GM23248 (cell line): ENCODE data around the gene GADD45B.

ENCODE experiments used
- EZH2 ChIP-seq: fragments of 200-600 bp; sonication (generic); IDR thresholded peaks from 2 replicates; pipeline ENCODE4 v1.6.1; 2018; ENCODE audit warnings: antibody characterized with exemption, mild to moderate bottlenecking; ENCODE audit not compliant: insufficient read depth, poor library complexity, severe bottlenecking
- EZH2phosphoT487 ChIP-seq: fragments of 200-600 bp; sonication (generic); IDR thresholded peaks from 2 replicates; pipeline ENCODE4 v1.6.1; 2018; ENCODE audit warnings: antibody characterized with exemption, moderate library complexity, mild to moderate bottlenecking, low read depth; ENCODE audit not compliant: insufficient read depth

GRCh38 chr19:2428756-2429711 is 46.9 kb upstream of the GADD45B start:
- no peak for TF ChIP-seq EZH2phosphoT487
- no peak for TF ChIP-seq EZH2
